CD4-positive, alpha-beta T cell treated with Interleukin-12 subunit alpha and Interleukin-12 subunit beta, for 1 hour (primary cell): Measurements from ENCODE around the gene ARHGEF10L.
"Not testable (repeated sequence)": the region's sequence is repeated elsewhere in the genome, so short reads cannot be mapped to it uniquely, and the experiment has no call there.

Experiments
- DNase-seq: peaks from one replicate; pipeline ENCODE4 v3.0.0-alpha.2; 2020

The ARHGEF10L gene

GRCh38 chr1:17617787-17618557 is 78.5 kb downstream of the ARHGEF10L start:
- DNase-seq, result no peak

- no peak for DNase-seq
Observed at GRCh38 chr1:17618558-17619247, 79.2 kb downstream of the ARHGEF10L start.

- no peak for DNase-seq
Observed at GRCh38 chr1:17620448-17620847, 81.0 kb downstream of the ARHGEF10L start.

- DNase-seq, result no peak
Observed at GRCh38 chr1:17621691-17622090, 82.2 kb downstream of the ARHGEF10L start.

GRCh38 chr1:17622823-17623222 is 83.3 kb downstream of the ARHGEF10L start:
- DNase-seq, result no peak

- DNase-seq, result no peak
Observed at GRCh38 chr1:17624611-17625233, 85.2 kb downstream of the ARHGEF10L start.

- DNase-seq, result no peak
Observed at GRCh38 chr1:17627239-17628052, 87.9 kb downstream of the ARHGEF10L start.

GRCh38 chr1:17629046-17629445 is 89.5 kb downstream of the ARHGEF10L start:
- not testable (repeated sequence) for DNase-seq

GRCh38 chr1:17629460-17629859 is 90.0 kb downstream of the ARHGEF10L start:
- DNase-seq, result no peak

GRCh38 chr1:17630048-17630830 is 90.7 kb downstream of the ARHGEF10L start:
- DNase-seq, result peak; percentile 34

GRCh38 chr1:17630986-17631385 is 91.5 kb downstream of the ARHGEF10L start:
- DNase-seq, result no peak

GRCh38 chr1:17631410-17631809 is 91.9 kb downstream of the ARHGEF10L start:
- no peak for DNase-seq

- DNase-seq, result no peak
Observed at GRCh38 chr1:17632106-17632505, 92.6 kb downstream of the ARHGEF10L start.

GRCh38 chr1:17632541-17633184 is 93.2 kb downstream of the ARHGEF10L start:
- no peak for DNase-seq

GRCh38 chr1:17633654-17634053 is 94.2 kb downstream of the ARHGEF10L start:
- DNase-seq, result no peak

GRCh38 chr1:17635276-17635675 is 95.8 kb downstream of the ARHGEF10L start:
- DNase-seq, result no peak

- peak; percentile 31 for DNase-seq
Observed at GRCh38 chr1:17635811-17636210, 96.3 kb downstream of the ARHGEF10L start.

- no peak for DNase-seq
Observed at GRCh38 chr1:17636612-17637011, 97.1 kb downstream of the ARHGEF10L start.

- DNase-seq, result no peak
Observed at GRCh38 chr1:17637055-17637454, 97.6 kb downstream of the ARHGEF10L start.

GRCh38 chr1:17639703-17640340 is 100.3 kb downstream of the ARHGEF10L start:
- no peak for DNase-seq

- DNase-seq, result no peak
Observed at GRCh38 chr1:17640393-17640792, 100.9 kb downstream of the ARHGEF10L start.
